ENCODE measurements around the gene FSD1L.

The FSD1L gene

DNA sequence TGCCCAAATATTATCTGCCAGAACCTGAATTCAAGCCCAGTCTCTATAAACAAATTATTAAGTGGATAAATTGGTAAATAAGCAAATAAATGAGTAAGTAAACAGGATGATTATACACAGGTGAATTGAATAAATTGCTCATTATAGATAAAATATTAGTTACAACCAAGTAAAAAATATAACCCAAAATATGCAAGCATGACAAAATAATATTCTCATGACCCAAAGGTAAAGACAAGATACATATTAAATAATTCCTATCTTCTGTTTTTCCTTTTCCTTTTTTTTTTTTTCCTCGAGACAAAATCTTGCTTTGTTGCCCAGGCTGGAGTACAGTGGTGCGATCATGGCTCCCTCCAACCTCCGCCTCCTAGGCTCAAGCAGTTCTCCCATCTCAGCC, 21.2 kb upstream of the FSD1L start (continued):
- no peak for TF ChIP-seq MZF1 (tag by site-specific recombination; IDR thresholded peaks at IDR 0.05; ENCODE audit: borderline replicate concordance)
- no peak for TF ChIP-seq ZSCAN30 (tag by site-specific recombination; IDR thresholded peaks at IDR 0.05)
- TF ChIP-seq ZBTB48 (tag by site-specific recombination; IDR thresholded peaks at IDR 0.05) = no peak
- no peak for TF ChIP-seq KLF16 (tag by site-specific recombination; IDR thresholded peaks at IDR 0.05)
- TF ChIP-seq, protein P1, sequence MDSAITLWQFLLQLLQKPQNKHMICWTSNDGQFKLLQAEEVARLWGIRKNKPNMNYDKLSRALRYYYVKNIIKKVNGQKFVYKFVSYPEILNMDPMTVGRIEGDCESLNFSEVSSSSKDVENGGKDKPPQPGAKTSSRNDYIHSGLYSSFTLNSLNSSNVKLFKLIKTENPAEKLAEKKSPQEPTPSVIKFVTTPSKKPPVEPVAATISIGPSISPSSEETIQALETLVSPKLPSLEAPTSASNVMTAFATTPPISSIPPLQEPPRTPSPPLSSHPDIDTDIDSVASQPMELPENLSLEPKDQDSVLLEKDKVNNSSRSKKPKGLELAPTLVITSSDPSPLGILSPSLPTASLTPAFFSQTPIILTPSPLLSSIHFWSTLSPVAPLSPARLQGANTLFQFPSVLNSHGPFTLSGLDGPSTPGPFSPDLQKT (IDR thresholded peaks at IDR 0.05; ENCODE audit: borderline replicate concordance, low read depth, low read length) = no peak

DNA sequence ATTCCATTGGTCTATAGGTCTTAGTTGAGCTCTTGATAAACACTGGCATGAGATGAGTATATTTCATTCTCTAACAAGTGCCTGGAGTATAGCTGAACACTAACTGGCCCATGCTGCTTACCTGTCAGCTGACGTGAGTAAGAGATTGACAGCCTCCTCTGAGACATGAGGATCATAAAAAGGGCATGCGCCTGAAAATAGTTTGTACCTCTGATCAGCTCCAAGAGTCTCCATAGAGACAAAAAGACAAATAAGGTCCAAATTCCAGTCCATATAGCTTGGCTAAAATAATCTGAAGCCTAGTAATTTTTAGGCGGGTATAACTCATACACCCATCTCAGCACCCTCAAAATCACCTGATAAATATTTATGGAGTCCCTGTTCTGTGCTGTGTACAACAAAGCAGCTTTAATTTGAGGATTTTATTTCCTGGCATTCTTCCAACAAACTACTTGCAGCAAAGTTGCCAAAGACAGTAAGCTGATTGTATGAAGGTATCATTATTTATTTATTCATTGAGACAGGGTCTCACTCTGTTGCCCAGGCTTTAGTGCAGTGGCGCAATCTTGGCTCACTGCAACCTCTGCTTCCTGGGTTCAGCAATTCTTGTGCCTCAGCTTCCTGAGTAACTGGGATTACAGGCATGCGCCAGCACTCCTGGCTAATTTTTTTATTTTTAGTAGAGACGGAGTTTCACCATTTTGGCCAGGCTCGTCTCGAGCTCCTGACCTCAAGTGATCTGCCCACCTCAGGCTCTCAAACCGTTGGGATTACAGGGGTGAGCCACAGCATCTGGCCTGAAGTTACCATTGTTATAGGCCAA, 16.2 kb upstream of the FSD1L start:
- Histone ChIP-seq H3K9me3 (ENCODE audit: control insufficient read depth, insufficient read depth, low read depth, low read length) (no peaks in the 10 kb centered on the region), H3K27ac (ENCODE audit: extremely low read depth, low read depth, low read length) (no peak overlapping the region), H3K4me1 (ENCODE audit: control insufficient read depth, insufficient read depth, low read length) (no peaks in the 10 kb centered on the region), H3K36me3 (ENCODE audit: control insufficient read depth in 2 of 2, insufficient read depth in 1 of 2, low read length in 2 of 2) (no peaks in the 10 kb centered on the region), H3K4me3 (ENCODE audit: low read depth, low read length) (no peak overlapping the region)
- ChIA-PET CTCF (interaction anchor here (0.6 to 4.1 kb wide), 4 partner anchors 14 to 689 kb away, joined by 3 to 16 read pairs (median 6); no protein-coding TSS in a partner anchor), POLR2A (no interaction called here)
- TF ChIP-seq, protein P2, sequence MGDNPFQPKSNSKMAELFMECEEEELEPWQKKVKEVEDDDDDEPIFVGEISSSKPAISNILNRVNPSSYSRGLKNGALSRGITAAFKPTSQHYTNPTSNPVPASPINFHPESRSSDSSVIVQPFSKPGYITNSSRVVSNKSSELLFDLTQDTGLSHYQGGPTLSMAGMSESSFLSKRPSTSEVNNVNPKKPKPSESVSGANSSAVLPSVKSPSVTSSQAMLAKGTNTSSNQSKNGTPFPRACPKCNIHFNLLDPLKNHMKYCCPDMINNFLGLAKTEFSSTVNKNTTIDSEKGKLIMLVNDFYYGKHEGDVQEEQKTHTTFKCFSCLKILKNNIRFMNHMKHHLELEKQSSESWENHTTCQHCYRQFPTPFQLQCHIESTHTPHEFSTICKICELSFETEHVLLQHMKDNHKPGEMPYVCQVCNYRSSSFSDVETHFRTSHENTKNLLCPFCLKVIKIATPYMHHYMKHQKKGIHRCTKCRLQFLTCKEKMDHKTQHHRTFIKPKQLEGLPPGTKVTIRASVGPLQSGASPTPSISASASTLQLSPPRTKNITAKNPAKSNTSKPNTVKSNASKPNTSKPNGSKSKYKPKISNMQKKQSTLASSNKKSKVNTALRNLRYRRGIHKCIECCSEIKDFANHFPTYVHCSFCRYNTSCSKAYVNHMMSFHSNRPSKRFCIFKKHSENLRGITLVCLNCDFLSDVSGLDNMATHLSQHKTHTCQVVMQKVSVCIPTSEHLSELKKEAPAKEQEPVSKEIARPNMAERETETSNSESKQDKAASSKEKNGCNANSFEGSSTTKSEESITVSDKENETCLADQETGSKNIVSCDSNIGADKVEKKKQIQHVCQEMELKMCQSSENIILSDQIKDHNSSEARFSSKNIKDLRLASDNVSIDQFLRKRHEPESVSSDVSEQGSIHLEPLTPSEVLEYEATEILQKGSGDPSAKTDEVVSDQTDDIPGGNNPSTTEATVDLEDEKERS (tag by site-specific recombination; IDR thresholded peaks at IDR 0.05) = no peak

DNA sequence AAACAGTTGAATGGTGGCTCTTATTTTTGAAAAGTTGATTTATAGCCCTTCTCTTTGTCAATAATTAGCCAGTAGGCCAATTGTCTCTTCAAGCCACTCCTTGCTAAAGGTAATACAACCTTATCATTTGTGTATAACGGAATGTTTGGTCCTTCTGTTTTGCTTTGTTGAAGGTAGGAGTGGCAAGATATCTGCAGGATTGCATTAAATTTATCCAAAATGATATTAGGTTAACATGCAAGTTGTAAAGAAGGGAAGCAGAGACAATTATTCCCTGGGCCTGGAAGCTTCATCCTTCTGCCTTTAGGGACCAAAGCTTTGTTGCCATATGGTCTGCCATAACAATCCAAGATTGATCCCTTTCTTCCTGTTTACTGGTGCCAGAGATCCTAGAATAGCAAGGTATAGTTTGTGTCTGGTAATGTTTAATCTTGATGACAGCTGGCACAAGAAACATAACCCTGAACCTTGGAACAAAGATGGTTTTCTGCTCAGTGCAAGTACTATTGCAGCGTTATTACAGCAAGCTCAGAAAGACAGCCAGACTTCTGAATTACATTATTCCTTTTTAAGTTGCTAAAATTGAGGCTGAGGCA, 15.5 kb upstream of the FSD1L start:
- CTCF ChIA-PET = interaction anchor here (0.9 kb wide), 1 partner anchor 15 kb away, joined by 6 read pairs; no protein-coding TSS in a partner anchor
- Histone ChIP-seq H3K36me3 (ENCODE audit: control insufficient read depth in 2 of 2, insufficient read depth in 1 of 2, low read length in 2 of 2) (no peaks in the 10 kb centered on the region), H3K9me3 (ENCODE audit: control insufficient read depth, insufficient read depth, low read depth, low read length) (no peaks in the 10 kb centered on the region), H3K4me3 (ENCODE audit: low read depth, low read length) (no peak overlapping the region), H3K4me1 (ENCODE audit: control insufficient read depth, insufficient read depth, low read length) (no peaks in the 10 kb centered on the region), H3K27ac (ENCODE audit: extremely low read depth, low read depth, low read length) (no peak overlapping the region)
- POLR2A ChIA-PET = no interaction called here
- TF ChIP-seq ZNF658 (tag by site-specific recombination; IDR thresholded peaks at IDR 0.05) (no peak), ZNF24 (tag by site-specific recombination; IDR thresholded peaks at IDR 0.05) (no peak), ZNF302 (tag by site-specific recombination; IDR thresholded peaks at IDR 0.05; ENCODE audit: low read depth) (no peak), ZNF2 (tag by site-specific recombination; IDR thresholded peaks at IDR 0.05) (no peak), ZNF510 (tag by site-specific recombination; IDR thresholded peaks at IDR 0.05; ENCODE audit: insufficient replicate concordance) (no peak), ZNF354C (tag by site-specific recombination; IDR thresholded peaks at IDR 0.05; ENCODE audit: borderline replicate concordance, low read depth) (no peak), ZNF629 (tag by site-specific recombination; IDR thresholded peaks at IDR 0.05) (no peak), ZBTB21 (tag by site-specific recombination; IDR thresholded peaks at IDR 0.05) (no peak), ZBTB17 (tag by site-specific recombination; IDR thresholded peaks at IDR 0.05) (no peak), ZEB2 (tag by site-specific recombination; IDR thresholded peaks at IDR 0.05) (no peak), MEIS1 (CRISPR knock-in tag; IDR thresholded peaks at IDR 0.05; ENCODE audit: borderline replicate concordance) (no peak), ZNF561 (tag by site-specific recombination; IDR thresholded peaks at IDR 0.05; ENCODE audit: borderline replicate concordance) (no peak), SCRT2 (tag by site-specific recombination; IDR thresholded peaks at IDR 0.05) (no peak), ZFP41 (tag by site-specific recombination; IDR thresholded peaks at IDR 0.05; ENCODE audit: borderline replicate concordance) (no peak), ZNF791 (tag by site-specific recombination; IDR thresholded peaks at IDR 0.05) (no peak), BCL11A (tag by site-specific recombination; IDR thresholded peaks at IDR 0.05; ENCODE audit: low read depth) (no peak)
- TF ChIP-seq, protein P3, sequence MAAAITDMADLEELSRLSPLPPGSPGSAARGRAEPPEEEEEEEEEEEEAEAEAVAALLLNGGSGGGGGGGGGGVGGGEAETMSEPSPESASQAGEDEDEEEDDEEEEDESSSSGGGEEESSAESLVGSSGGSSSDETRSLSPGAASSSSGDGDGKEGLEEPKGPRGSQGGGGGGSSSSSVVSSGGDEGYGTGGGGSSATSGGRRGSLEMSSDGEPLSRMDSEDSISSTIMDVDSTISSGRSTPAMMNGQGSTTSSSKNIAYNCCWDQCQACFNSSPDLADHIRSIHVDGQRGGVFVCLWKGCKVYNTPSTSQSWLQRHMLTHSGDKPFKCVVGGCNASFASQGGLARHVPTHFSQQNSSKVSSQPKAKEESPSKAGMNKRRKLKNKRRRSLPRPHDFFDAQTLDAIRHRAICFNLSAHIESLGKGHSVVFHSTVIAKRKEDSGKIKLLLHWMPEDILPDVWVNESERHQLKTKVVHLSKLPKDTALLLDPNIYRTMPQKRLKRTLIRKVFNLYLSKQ (tag by site-specific recombination; IDR thresholded peaks at IDR 0.05; ENCODE audit: borderline replicate concordance) = no peak
- TF ChIP-seq, protein P4, sequence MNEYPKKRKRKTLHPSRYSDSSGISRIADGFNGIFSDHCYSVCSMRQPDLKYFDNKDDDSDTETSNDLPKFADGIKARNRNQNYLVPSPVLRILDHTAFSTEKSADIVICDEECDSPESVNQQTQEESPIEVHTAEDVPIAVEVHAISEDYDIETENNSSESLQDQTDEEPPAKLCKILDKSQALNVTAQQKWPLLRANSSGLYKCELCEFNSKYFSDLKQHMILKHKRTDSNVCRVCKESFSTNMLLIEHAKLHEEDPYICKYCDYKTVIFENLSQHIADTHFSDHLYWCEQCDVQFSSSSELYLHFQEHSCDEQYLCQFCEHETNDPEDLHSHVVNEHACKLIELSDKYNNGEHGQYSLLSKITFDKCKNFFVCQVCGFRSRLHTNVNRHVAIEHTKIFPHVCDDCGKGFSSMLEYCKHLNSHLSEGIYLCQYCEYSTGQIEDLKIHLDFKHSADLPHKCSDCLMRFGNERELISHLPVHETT (tag by site-specific recombination; IDR thresholded peaks at IDR 0.05) = no peak
